ENCODE measurements around the gene ZNF787. TPM values are rescaled to one million over a fixed set of nuclear protein-coding genes. Genes with fewer than 3 reads are reported as not detected.

Gene ZNF787
- total RNA-seq, 1 donor from 2014 or later: 33.9 TPM

- H3K36me3 Mint-ChIP-seq (ENCODE audit: insufficient read depth): peaks cover 7% of the 10 kb centered on the region
- H3K9me3 Mint-ChIP-seq (ENCODE audit: low read depth): no peaks in the 10 kb centered on the region
- peaks cover 35% of the 10 kb centered on the region for H3K4me1 Mint-ChIP-seq (ENCODE audit: low read depth)
- TF ChIP-seq CTCF (IDR thresholded peaks at IDR 0.05; ENCODE audit: unreplicated experiment): no peak
- DNase-seq (ENCODE audit: low spot score, unreplicated experiment): no peak
- peak overlapping the region; percentile 49 for H3K27ac Mint-ChIP-seq
- peak overlapping the region; percentile 56 for H3K4me3 Mint-ChIP-seq (ENCODE audit: low read depth)
- H3K27me3 Mint-ChIP-seq: no peaks in the 10 kb centered on the region
These were observed 23.3 kb upstream of the ZNF787 start for GRCh38 chr19:56144376-56144775.

DNA sequence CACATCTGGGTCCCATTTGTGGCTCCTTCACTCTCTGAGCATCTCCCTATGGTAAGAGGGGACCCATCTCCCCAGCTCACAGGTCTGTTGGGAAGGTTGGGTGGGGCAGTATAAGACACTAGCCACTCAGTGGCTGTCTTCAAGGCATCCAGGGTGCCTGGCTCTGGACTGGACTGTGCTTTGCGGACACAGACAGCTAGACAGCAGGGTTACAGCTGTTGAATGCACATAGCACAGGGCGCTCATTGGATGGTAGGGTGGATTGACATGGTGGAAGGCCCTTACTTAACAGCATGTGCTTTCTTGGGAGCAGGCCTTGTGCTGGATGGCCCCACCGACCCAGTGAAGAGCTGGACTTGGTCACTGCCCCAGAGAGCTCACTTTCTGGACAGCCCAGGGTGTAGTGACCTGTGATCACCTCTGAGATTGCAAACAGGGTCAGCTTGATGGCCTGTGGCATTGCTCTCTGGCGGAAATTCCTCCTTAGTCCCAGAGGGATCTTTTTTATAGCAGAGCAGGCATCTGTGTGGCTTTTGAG is 21.9 kb upstream of the ZNF787 start:
- DNase-seq (ENCODE audit: low spot score, unreplicated experiment): no peak
- peaks cover 2% of the 10 kb centered on the region for H3K36me3 Mint-ChIP-seq (ENCODE audit: insufficient read depth)
- H3K4me1 Mint-ChIP-seq (ENCODE audit: low read depth): peaks cover 37% of the 10 kb centered on the region
- TF ChIP-seq CTCF (IDR thresholded peaks at IDR 0.05; ENCODE audit: unreplicated experiment): no peak
- peak overlapping the region; percentile 83 for H3K4me3 Mint-ChIP-seq (ENCODE audit: low read depth)
- no peaks in the 10 kb centered on the region for H3K9me3 Mint-ChIP-seq (ENCODE audit: low read depth)
- no peaks in the 10 kb centered on the region for H3K27me3 Mint-ChIP-seq
- H3K27ac Mint-ChIP-seq: peak overlapping the region; percentile 99

DNA sequence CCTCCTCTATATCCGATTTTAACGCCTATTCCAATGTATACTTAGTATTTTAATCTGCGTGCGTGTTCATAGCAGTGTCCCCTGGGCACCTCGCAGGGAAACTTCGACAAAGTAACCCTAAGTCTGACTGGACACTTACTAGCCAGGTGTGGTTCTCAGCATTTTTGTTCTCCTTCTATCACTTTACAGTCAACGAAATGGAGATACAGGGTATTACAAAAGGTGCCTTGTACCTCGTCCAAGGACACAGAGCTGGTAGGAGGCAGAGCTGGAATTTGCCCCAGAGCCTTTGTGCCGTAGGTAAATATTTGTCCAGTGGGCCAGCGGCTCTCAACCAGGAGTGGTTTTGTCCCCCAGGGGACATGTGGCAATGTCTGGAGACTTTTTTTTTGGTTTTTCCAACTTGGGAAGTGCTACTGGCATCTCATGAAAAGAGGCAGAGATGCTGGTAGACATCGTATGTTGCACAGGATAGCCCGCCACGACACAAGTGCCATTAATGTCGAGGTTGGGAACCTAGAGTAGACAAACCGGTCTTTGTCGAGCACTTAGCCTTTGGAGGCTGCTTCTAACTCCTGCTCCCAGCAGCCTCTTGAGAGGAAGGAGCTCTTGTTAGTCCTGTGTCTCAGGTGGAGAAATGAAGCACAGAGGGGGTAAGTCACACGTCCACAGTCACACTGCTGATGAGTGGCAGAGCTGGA is 21.1 kb upstream of the ZNF787 start:
- H3K4me3 Mint-ChIP-seq (ENCODE audit: low read depth): peak overlapping the region; percentile 83
- peak; percentile 41 for DNase-seq (ENCODE audit: low spot score, unreplicated experiment)
- no peak for TF ChIP-seq CTCF (IDR thresholded peaks at IDR 0.05; ENCODE audit: unreplicated experiment)
- H3K27me3 Mint-ChIP-seq: no peaks in the 10 kb centered on the region
- H3K27ac Mint-ChIP-seq: peak overlapping the region; percentile 99
- H3K9me3 Mint-ChIP-seq (ENCODE audit: low read depth): no peaks in the 10 kb centered on the region
- peaks cover 2% of the 10 kb centered on the region for H3K36me3 Mint-ChIP-seq (ENCODE audit: insufficient read depth)
- H3K4me1 Mint-ChIP-seq (ENCODE audit: low read depth): peaks cover 37% of the 10 kb centered on the region

- Mint-ChIP-seq H3K27me3 (no peaks in the 10 kb centered on the region), H3K9me3 (ENCODE audit: low read depth) (no peaks in the 10 kb centered on the region), H3K4me3 (ENCODE audit: low read depth) (peak overlapping the region; percentile 83), H3K27ac (peak overlapping the region; percentile 99), H3K4me1 (ENCODE audit: low read depth) (peaks cover 37% of the 10 kb centered on the region), H3K36me3 (ENCODE audit: insufficient read depth) (peaks cover 2% of the 10 kb centered on the region)
- no peak for TF ChIP-seq CTCF (IDR thresholded peaks at IDR 0.05; ENCODE audit: unreplicated experiment)
- peak; percentile 27 for DNase-seq (ENCODE audit: low spot score, unreplicated experiment)
These were observed 20.4 kb upstream of the ZNF787 start for GRCh38 chr19:56141417-56141993.

DNA sequence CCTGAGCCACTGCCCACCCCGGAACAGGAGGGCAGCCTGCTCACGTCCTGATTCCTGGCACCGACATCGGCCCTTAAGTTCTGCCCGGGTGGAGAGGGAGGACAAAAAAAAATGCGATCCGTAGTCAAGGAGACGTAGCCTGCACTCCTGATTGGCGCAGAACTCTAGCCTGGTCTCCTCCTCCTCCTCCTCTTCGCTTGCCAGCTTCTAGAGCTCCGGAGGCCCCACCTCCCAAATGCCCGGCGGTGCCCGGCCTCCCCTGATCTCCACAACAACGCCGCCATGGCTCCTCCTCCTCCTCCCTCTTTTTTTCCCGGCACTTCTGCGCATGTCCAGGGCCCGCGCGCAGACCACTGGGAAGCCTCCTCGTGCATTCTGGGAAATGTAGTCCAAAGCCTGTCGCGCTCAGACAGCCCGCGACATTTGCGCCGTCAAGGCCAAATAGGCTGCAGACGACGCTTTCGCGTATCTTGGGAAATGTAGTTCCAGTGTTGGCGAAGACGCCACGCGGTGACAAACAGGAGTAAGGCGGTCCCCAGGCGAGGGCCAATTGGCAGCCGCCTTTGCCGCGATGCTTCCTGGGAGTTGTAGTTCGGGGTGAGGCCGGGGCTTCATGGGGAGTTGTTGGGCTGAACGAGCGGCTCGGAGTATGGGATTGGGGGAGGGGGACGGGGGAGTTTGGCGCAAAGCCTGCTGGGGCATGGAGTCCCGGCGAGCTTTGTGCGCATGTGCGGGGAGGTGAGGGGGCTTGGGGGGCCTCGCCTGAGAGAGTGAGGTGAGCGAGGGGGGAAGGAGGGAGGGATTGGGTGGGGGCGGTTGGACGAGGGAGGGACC is 19.7 kb upstream of the ZNF787 start, which contains the start of gene ZNF444:
Gene ZNF444, plus strand, starts transcription at position 705 of the 834 bp plus-strand sequence. CDS start 5,625 bp downstream, outside the sequence.
- Mint-ChIP-seq H3K27me3 (no peaks in the 10 kb centered on the region), H3K36me3 (ENCODE audit: insufficient read depth) (peaks cover 2% of the 10 kb centered on the region), H3K27ac (peak within 1 kb of the TSS; percentile 99), H3K4me3 (ENCODE audit: low read depth) (peak within 1 kb of the TSS; percentile 83), H3K4me1 (ENCODE audit: low read depth) (peaks cover 40% of the 10 kb centered on the region), H3K9me3 (ENCODE audit: low read depth) (no peaks in the 10 kb centered on the region)
- DNase-seq (ENCODE audit: low spot score, unreplicated experiment): peak; percentile 98
- TF ChIP-seq CTCF (IDR thresholded peaks at IDR 0.05; ENCODE audit: unreplicated experiment): no peak

Measured in progenitor cell of endocrine pancreas (in vitro differentiated cells).